H1 (cell line): ENCODE results near the gene PALM. TPM values are rescaled to one million over a fixed set of nuclear protein-coding genes. Genes with fewer than 3 reads are reported as not detected.
A peak's percentile ranks its signal among the peaks of the same experiment; 100 is the strongest.

Experiments used
- BACH1 ChIP-seq: IDR thresholded peaks from 2 replicates; pipeline ENCODE4 v1.6.1; 2012; ENCODE audit warnings: low read length, improper control_type of control experiment
- CBX8 ChIP-seq: fragments of 300-800, 300-1000 bp; sonication (generic); IDR thresholded peaks from 2 replicates; pipeline ENCODE4 v1.7.1; 2016; ENCODE audit warnings: low read depth, low read length, borderline replicate concordance
- CREB1 ChIP-seq: IDR thresholded peaks from 2 replicates; pipeline ENCODE4 v1.6.1; 2012; ENCODE audit warnings: inconsistent platforms
- JUN ChIP-seq: IDR thresholded peaks from 2 replicates; pipeline ENCODE4 v1.6.1; 2011; ENCODE audit warnings: low read depth, mild to moderate bottlenecking, improper control_type of control experiment, low read length
- JUND ChIP-seq: IDR thresholded peaks from 2 replicates; pipeline ENCODE4 v1.6.1; 2011; ENCODE audit warnings: mild to moderate bottlenecking, improper control_type of control experiment, low read length
- KDM4A ChIP-seq: IDR thresholded peaks from one replicate; pipeline ENCODE4 v1.7.1; 2012; ENCODE audit warnings: low read depth, mild to moderate bottlenecking, moderate library complexity, low read length, inconsistent platforms; ENCODE audit not compliant: severe bottlenecking
- KDM5A ChIP-seq: fragments of 200-600 bp; IDR thresholded peaks from 2 replicates; pipeline ENCODE4 v1.7.1; 2012; ENCODE audit warnings: mild to moderate bottlenecking, low read length, inconsistent platforms, mixed read lengths
- MAFK ChIP-seq: IDR thresholded peaks from 2 replicates; pipeline ENCODE4 v1.6.1; 2012; ENCODE audit warnings: low read depth, mild to moderate bottlenecking, improper control_type of control experiment, low read length
- RFX5 ChIP-seq: IDR thresholded peaks from 2 replicates; pipeline ENCODE4 v1.6.1; 2011; ENCODE audit warnings: low read depth, low read length, improper control_type of control experiment, borderline replicate concordance
- SIN3A ChIP-seq, 2 experiments: IDR thresholded peaks in 1 of 2; conservative IDR thresholded peaks in 1 of 2; 2 replicates each; pipeline ENCODE4 v1.6.1; 2011 to 2012; ENCODE audit warnings: low read length in 2 of 2, improper control_type of control experiment in 1 of 2, low read depth in 1 of 2, mild to moderate bottlenecking in 1 of 2
- SP4 ChIP-seq: IDR thresholded peaks from 2 replicates; pipeline ENCODE4 v1.6.1; 2012; ENCODE audit warnings: low read length, inconsistent platforms
- SUZ12 ChIP-seq: fragments of 200-600 bp; sonication (generic); IDR thresholded peaks from 2 replicates; pipeline ENCODE4 v1.6.1; 2012; ENCODE audit warnings: mild to moderate bottlenecking, inconsistent platforms, low read length, moderate library complexity, mixed read lengths
- TAF7 ChIP-seq: optimal IDR thresholded peaks from 2 replicates; pipeline ENCODE3; 2011; ENCODE audit warnings: low read depth, mild to moderate bottlenecking, inconsistent platforms, low read length, moderate library complexity, borderline replicate concordance
- polyA plus RNA-seq, 7 experiments: library from polyadenylated mRNA; depleted of rRNA in 3 of 7; stranded (reverse) in 5 of 7; unstranded in 2 of 7; fragments of >200 nt in 5 of 7; fragments of 200-250 nt in 2 of 7; gene quantifications; 1 replicate in 5 of 7; 2 replicates in 1 of 7; 4 replicates in 1 of 7; pipeline versions ENCODE4 v1.2.1 to v1.2.3, GENCODE V29; 2011 to 2013; ENCODE audit warnings: missing spikeins in 2 of 7, mixed read lengths in 2 of 7
- total RNA-seq: library from RNA; stranded (reverse); fragmentation: NEBNext Ultra II Directional; extraction: Animal tissue kit (Norgen Biotek cat#: 25700); gene quantifications from 2 replicates; pipeline ENCODE4 v1.2.1, GENCODE V29; 2021
- TF ChIP-seq, protein P1 (sequence below), 3 experiments: IDR thresholded peaks; 1 replicate in 2 of 3; 2 replicates in 1 of 3; pipeline versions ENCODE4 v1.5.1 to v1.6.1; 2011; ENCODE audit warnings: low read length in 3 of 3, mild to moderate bottlenecking in 3 of 3, inconsistent platforms in 2 of 3, low read depth in 1 of 3, moderate library complexity in 1 of 3; ENCODE audit not compliant: insufficient read depth in 1 of 3; ENCODE audit errors: control extremely low read depth in 1 of 3
- TF ChIP-seq, protein P2 (sequence below): IDR thresholded peaks from 2 replicates; pipeline ENCODE4 v1.6.1; 2012; ENCODE audit warnings: inconsistent platforms

The PALM gene
- total and polyA plus RNA-seq, 2 of the 8 experiments (the other 6 are each of a cell fraction or from before 2014, with no cell fraction given) = 5.7 to 16.5 TPM

DNA sequence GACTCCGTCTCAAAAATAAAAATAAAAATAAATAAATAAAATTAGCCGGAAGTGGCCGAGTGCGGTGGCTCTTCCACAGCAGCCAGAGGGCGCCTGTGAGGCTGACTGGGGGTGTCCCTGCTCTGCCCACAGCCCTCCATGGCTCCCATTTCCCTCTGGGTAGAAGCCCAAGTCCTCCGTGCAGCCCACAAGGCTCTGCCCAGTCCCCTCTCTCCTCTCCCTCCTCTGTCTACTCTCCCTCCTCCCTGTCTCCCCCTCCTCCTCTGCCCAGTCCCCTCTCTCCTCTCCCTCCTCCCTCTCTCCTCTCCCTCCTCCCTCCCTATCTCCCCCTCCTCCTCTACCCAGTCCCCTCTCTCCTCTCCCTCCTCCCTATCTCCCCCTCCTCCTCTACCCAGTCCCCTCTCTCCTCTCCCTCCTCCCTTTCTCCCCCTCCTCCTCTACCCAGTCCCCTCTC is 62.6 kb downstream of the PALM start (continued):
- TF ChIP-seq CBX8 = no peak
- no peak for TF ChIP-seq SP4
- TF ChIP-seq, protein P1, sequence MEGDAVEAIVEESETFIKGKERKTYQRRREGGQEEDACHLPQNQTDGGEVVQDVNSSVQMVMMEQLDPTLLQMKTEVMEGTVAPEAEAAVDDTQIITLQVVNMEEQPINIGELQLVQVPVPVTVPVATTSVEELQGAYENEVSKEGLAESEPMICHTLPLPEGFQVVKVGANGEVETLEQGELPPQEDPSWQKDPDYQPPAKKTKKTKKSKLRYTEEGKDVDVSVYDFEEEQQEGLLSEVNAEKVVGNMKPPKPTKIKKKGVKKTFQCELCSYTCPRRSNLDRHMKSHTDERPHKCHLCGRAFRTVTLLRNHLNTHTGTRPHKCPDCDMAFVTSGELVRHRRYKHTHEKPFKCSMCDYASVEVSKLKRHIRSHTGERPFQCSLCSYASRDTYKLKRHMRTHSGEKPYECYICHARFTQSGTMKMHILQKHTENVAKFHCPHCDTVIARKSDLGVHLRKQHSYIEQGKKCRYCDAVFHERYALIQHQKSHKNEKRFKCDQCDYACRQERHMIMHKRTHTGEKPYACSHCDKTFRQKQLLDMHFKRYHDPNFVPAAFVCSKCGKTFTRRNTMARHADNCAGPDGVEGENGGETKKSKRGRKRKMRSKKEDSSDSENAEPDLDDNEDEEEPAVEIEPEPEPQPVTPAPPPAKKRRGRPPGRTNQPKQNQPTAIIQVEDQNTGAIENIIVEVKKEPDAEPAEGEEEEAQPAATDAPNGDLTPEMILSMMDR (IDR thresholded peaks at IDR 0.05; ENCODE audit: control extremely low read depth in 1 of 3, insufficient read depth in 1 of 3, low read depth in 1 of 3, low read length in 3 of 3) = peak; percentile 41 to 59 (median 43); a peak in 3 of 4 replicates
- TF ChIP-seq SIN3A (conservative IDR thresholded peaks at IDR 0.05 in 1 of 2, IDR thresholded peaks at IDR 0.05 in 1 of 2; ENCODE audit: low read depth in 1 of 2, low read length in 2 of 2) = no peak
- TF ChIP-seq SUZ12 = no peak
- no peak for TF ChIP-seq TAF7
- TF ChIP-seq CREB1 = no peak
- no peak for TF ChIP-seq MAFK
- TF ChIP-seq KDM5A = no peak
- no peak for TF ChIP-seq JUND
- no peak for TF ChIP-seq KDM4A
- TF ChIP-seq RFX5 = no peak
- TF ChIP-seq BACH1 = no peak
- no peak for TF ChIP-seq JUN
- TF ChIP-seq, protein P2, sequence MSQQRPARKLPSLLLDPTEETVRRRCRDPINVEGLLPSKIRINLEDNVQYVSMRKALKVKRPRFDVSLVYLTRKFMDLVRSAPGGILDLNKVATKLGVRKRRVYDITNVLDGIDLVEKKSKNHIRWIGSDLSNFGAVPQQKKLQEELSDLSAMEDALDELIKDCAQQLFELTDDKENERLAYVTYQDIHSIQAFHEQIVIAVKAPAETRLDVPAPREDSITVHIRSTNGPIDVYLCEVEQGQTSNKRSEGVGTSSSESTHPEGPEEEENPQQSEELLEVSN = no peak
- TF ChIP-seq, all 59 proteins: peak for 3
